HG02884 (cell line): ENCODE data around the gene GLYATL3.

Experiments used
- ATAC-seq: cut with Tn5 transposase; IDR thresholded peaks from one replicate; pipeline ENCODE4 v1.9.1; 2021; ENCODE audit warnings: mild to moderate bottlenecking, moderate library complexity; ENCODE audit not compliant: unreplicated experiment

The GLYATL3 gene

DNA sequence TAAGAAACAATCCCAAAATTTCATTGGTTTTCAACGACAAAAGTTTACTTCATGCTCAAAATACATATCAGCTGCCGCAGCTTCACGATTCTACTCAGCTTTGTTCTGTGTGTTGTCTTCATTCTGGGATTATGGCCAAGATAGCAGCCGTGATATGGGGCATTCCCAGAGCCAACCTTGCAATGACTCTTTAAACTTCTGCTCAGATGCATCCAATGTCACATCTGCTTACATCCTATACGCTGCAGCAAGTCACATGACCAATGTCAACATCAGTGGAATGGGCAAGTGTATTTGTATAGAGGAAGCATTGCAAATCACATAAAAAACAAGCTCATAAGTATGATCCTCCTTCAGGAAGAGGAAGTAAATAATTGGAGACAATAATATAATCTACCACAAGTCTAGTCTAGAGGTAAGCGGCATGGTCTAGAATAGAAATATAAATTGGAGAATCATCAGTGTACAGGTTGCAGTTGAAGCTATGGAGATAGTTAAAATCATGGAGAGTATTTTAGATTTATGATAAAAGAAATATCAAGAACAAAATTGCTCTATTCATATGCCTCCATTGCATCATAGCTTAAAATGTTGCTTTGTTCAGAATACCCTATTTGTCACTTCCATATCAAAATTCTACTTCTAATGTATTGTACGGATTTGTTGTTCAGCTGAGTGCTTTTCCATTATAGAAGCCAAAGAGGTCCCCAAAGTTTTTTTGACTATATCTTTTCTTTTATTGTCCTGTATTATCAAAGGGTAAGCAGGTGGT, 43.5 kb downstream of the GLYATL3 start:
- no peak for ATAC-seq

DNA sequence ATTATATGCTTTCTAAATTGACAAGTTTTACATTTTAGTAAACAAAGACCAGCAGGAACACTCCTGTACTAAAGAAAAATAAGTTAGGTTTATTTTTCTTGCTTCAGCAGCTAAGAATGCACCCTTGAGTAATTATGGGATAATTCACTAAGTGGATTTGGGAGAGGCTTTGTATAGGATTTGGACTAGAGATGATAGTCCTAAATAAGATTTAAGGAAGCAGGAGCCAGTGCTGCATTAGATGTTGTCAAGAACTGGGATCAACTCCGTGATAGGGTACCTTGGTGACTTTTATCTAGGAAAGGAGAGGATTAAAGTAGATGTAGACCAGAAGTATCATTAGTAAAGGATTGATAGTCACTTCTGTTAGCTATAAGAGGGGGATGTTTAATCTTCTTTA, 46.6 kb downstream of the GLYATL3 start:
- no peak for ATAC-seq

DNA sequence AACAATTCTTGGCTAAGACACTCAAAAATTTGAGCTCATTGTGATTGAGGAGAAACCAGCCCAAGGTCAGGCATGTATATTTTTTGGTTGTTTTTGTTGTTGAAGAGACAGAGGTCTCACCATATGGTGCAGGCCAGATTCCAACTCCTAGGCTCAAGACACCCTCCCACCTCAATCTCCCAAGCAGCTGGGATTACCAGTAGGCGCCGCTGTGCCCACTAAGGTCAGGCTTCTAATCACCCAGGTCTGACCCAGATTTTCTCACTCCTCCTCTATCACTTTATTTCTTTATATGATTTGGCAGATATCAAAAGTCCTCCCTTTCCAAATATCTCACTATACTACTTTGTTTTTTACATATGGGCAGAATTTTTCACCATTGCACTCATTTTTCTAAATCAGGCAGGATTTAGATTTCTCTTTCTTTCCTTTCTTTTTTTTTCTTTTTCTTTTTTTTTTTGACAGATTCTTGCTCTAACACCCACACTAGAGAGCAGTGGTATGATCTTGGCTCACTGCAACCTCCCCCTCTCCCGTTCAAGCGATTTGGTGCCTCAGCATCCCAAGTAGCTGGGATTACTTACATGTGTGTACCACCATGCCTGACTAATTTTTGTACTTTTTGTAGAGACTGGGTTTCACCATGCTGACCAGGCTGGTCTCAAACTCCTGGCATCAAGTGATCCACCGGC, 49.0 kb downstream of the GLYATL3 start:
- no peak for ATAC-seq

DNA sequence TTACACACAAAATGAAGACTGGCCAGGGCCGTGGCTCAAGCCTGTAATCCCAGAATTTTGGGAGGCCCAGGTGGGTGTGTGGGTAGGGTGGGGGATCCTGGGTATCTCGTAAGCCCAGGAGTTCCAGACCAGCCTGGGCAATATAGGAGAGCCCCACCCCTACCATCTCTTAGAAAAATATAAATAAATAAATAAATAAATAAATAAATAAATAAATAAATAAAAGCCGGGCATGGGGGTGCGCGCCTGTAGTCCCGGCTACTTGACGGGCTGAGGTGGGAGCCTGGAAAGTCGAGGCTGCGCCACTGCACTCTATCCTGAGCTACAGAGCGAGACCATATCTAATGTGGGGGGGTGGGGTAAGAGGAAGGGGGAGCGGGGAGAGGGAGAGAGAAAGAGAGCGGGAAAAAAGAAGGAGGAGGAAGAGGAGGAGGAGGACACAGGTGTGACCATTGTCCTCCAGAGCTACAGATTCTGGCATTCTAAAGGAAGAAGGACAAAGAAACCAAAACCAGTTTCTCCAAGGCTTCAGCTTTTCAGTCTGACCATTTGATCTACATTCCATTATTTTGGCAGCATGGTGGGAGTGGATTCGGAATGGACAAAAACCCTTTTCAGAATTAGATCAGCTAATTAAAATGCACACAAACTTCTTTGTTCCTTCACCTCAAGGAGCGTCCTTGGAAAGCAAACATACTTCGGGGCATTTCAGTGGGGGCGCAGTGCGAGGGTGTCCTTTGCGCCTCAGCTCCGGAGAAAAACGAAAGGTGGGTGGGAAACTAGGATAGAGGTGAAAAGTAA, 50.2 kb downstream of the GLYATL3 start:
- ATAC-seq: no peak

DNA sequence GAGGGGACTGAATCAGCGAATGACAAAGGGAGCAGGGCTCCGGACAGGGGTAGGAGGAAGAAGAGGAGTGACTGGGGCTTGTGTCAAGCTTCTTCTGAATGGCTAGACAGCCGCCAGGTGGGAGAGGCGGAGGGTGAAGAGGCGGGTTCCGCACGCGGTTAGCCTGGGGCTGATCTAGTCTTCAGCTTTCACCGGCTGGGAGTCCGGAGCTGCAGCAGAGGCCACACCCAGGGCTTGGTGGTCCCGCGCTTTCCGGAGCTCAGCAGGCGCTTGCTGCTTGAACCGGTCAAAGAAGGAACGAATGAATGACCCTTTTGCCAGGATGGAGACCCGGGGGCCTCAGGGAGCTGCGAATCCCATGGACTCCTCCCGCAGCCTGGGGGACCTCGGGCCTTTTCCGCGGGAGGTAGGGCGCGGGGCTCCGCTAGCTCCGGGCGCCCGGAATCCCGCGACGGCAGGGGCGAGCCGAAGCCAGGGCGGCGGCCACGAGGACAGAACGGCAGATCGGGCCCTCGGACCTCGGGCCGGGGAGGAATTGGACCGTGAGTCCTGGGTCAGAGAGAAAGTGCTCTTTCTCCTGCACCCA, 50.9 kb downstream of the GLYATL3 start, which contains the start of gene C6orf141:
Gene C6orf141, plus strand, starts transcription at position 177 of the 586 bp plus-strand sequence. Its CDS starts 125 bp downstream, at position 302.
- ATAC-seq: peak; percentile 70

DNA sequence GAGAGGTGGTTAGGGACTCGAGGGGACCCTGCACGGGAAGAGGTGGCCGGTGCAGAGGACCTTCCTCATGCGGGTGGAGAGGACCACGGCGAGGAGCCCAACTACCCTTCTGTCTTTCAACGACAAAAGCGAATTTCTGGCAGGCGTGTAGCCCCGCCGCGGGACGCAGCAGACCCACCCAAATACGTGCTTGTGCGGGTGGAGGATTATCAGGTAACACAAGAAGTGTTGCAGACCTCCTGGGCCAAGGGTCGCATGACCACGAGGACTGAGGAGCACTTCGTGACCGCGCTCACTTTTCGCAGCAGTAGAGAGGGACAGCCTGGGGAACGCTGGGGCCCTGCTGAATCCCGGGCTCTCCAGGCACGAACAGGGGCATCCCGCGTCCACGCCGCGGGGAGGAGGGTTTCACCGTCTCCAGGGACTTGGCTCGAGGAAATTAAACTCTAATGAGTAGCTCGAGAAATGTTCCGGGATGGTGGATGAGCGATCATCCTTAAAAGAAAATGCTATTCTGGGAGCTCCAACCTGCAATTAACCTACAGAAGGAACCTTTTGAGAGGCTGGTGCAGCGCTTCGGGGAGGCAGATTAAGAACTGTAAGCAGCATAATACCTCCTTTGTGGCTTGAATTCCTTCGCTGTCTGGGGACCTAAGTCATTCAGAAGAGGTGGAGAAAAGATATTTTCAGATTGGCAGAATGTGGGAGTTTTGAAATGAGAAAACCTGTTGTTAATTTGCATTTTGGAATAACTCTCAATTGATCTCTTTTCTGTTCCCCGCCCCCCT, 51.5 kb downstream of the GLYATL3 start:
- peak; percentile 42 for ATAC-seq

DNA sequence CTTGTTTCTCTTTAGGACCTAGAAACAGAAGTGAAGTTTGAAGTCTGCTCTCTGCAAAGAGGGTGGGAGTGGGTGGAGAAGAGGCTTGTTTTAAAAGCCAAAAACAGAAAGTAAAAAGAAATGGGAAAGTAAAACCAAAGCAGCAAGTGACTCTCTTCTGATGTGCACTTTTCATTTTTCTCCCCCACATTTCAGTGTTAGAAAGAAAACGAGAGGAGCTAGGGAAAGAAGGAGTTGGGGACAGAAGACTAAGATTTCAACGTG, 52.1 kb downstream of the GLYATL3 start:
- ATAC-seq: peak; percentile 51

DNA sequence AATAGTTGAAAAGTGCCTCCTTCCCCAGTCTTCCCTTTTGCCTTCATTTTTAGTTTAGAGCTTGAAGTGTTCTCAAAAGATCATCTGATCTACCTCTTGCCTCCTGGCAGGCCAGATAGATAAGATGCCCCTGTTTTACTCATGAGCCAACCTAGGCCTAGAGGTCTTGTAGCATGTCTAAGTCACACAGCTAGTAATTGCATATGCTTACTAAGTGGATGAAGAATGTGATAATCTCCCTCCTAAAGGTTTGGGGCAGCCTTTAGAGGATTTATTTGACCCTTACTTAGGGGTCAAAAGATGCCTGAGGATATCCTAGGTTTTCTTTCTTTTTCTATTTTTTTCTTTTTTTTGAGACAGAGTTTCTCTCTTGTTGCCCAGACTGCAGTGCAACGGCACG, 52.9 kb downstream of the GLYATL3 start:
- no peak for ATAC-seq

DNA sequence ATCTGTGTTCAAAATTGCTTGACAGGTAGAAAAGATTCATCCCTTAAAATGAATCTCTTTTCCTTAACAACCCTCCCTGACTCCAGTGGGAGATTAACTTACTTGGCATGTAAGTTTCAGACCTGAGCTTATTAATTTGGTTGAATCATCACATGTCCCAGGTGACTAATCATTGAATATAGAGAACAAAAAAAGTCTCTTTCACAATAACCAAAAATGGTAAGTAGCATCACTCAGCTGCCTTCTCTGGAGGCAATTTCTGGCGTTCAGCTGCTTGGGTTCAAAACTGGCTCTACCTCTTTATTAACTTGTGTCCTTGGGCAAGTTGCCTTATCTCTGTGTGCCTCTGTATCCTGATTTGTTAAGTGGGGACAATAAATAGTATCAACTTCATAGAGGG, 53.7 kb downstream of the GLYATL3 start:
- ATAC-seq: no peak

DNA sequence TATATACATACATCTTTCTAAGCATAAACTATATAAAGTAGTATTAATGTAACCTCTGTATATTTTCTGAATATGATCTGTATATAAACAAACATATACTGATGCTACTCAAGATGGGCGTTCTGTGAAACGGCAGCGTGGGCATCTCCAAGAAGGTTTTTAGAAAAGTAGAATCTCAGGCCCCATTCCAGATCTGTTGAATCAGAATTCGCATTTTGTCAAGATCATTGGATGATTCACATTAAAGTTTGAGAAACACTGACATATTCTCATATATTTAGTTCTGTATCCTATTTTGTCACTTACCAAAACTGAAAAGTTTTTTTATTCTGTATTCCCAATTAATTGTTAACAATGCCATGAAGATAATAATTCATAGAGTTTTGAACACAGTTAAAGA, 56.2 kb downstream of the GLYATL3 start:
- ATAC-seq: no peak

DNA sequence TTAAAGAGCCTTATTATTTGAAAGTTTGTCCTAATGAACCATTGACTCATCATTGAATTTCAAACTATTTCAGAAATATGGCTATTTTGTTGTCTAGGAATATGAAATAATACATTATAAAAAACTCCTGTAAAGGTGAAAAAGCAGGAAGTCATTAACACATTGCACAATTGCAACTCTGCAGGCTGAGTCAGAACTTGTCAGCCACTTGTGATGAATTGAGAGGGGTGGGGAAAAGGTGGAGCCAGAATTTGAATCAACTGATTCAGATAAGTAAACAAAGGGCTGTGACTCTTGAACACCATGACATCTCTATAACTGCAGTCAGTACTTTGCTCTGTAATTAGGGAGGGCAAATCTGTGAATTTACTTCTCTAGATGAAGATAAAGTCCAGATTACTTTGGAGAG, 56.7 kb downstream of the GLYATL3 start:
- ATAC-seq: no peak

DNA sequence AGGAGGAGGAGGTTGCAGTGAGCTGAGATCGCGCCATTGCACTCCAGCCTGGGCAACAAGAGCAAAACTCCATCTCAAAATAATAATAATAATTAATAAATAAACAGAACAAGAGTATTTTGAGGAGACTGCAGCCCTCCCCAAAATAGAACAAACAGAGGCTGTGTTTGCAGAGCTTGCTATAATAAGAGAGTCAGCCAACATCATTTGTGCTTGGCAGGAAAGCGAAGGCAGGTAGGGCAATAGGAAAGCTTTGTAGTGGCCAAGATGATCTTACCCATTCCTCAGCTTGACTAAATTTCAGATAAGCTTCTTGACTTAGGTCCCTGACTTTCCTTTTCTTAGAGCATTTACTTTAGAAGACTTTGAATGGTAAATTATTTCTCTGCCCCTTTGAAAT, 57.5 kb downstream of the GLYATL3 start:
- ATAC-seq: no peak

DNA sequence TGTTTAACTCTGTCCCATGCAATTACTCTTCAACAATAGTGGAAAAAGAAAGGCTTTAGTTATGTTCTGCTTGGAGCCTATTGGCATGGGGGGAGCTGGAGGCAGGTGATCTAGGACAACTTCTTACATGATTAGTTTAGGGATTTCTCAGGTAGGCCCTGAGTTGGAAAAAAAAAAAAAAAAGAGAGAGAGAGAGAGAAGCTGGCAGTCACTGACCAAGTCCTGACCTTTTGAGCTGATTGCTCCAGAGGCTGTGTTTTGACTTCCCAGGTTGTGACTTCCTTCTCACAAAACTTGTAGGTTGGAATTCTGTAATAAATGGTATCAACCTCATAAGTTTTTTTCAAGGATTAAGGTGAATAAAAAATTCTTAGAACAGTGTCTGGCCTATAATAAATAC, 58.5 kb downstream of the GLYATL3 start:
- no peak for ATAC-seq

DNA sequence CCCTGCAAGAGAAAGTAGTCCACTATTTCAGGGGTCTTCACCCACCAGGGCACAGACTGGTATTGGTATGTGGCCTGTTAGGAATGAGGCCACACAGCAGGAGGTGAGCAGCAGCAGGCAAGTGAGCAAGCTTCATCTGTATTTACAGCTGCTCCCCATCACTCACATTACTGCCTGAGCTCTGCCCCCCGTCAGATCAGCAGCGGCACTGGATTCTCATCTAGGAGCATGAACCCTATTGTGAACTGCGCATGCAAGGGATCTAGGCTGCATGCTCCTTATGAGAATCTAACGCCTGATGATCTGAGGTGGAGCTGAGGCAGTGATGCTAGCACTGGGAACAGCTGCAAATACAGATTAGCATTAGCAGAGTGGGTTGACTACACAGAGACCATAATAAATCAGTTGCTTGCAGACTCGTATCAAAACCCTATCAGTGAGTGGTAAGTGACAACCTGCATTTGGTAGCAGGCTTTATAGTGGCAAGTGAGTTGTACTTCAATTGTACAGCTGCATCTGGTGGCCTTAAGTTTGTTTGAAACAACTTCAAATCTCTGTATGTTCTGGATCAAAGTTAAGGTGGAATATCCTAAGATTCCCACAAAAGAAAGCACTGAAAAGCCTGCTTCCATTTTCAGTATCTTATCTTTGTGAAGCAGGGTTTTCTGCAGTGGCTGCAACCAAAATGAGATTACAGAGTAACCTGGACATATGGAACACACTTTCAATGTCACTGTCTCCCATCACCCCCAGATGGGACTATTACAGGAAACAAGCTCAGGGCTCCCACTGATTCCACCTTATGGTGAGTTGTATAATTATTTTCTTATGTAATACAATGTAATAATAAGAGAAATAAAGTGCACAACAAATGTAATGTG, 63.5 kb downstream of the GLYATL3 start:
- ATAC-seq: no peak

DNA sequence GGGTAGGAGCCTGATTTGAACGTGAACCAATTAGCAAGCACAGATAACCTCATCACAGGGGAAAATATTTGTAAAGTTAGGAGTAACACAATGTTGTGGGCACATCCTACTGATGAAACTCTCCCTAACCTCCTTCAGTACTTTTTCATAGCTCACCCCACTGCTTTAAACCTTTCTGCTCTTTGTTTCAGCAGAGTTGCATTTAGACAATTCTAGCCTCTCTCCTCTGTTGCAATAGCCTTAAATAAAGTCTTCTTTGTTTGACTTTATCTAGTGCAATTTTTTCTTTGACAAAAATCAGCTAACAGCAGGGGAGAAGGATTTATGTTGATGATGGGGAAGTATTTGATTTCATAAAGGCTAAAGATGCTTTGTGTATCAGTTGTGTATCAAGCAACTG, 64.8 kb downstream of the GLYATL3 start:
- no peak for ATAC-seq

DNA sequence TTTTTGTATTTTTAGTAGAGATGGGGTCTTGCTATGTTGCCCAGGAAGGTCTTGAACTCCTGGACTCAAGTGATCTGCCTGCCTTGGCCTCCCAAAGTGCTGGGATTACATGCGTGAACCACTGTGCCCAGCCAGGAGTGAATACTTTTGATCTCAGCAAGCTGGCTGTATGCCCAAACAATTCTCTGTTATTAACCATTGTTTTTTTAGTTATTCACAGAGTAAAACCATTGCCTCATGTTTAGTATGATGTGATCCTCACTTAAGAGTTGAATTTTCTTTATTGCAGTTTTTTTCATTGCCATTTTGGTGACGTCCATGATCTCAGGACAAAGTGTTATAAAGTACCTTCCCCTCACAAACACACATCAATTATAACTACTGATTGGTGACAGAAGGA, 65.5 kb downstream of the GLYATL3 start:
- ATAC-seq: no peak

DNA sequence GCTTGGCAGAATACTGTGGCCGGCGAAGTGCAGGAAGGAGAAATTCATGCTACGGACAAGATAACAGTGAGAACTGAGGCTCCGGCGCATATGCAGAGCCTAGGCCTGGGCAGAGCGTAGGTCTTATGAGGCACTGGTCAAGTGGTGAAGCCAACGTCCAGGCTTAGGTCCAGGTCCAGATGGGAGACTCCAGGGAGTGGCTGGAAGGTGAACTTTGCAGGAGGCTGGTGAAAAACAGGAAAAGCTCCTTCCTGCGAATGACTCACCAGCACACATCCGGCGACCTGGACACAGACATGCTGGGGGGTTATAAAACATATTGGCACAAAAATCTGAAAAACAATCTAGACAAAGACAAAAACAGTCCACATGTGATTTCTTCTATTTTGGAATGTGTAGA, 66.1 kb downstream of the GLYATL3 start:
- no peak for ATAC-seq

DNA sequence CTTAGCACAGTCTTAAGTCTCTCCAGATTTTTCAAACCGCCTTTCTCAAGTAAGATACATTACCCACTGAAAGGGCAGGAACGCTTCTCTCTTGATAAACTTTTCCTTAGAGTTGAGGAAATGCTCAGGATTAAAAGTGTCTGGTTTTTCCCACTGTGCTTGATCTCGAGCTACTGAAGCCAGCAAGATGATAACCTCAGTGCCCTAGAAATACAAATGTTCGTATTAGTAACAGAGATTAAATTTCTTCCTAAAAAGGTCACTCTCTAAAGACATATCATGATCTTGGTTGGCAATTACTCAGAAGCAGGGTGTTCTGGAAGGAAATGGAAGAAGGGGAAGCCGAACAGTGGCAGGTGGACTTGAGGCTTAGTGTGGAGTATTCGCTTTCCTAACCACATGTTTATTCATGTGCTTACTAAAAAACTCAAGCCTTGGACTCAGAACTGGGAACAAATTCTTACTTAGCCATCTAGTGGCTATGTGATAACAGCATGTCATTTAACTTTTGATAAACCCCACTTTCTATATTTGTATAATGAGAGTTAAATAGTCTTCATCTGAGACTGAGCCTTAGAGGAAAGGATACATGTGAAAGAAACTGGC, 70.9 kb downstream of the GLYATL3 start:
- ATAC-seq: no peak

DNA sequence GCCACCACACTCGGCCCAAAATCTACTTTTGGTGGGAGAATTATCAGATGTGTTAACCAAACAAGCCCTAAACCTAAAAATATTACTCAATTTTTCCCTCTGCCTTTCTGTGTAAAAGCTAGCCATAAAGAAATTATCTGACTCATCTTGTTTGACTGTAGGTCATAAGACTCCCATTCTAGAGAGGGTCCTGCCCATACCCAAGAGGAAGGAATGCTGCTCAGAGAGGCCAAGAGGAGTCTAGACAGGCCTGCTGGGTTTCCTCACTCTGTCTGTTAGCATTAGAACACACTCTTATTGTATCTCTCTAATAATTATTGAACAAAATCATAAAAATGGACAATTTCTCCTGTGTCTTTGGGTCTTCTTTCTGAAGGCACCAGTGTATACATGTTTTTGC, 76.9 kb downstream of the GLYATL3 start:
- no peak for ATAC-seq
